Measurements from ENCODE around the gene TLR4.

Gene TLR4
- 0.26 to 0.44 reads per million in 2 donors for total RNA-seq

DNA sequence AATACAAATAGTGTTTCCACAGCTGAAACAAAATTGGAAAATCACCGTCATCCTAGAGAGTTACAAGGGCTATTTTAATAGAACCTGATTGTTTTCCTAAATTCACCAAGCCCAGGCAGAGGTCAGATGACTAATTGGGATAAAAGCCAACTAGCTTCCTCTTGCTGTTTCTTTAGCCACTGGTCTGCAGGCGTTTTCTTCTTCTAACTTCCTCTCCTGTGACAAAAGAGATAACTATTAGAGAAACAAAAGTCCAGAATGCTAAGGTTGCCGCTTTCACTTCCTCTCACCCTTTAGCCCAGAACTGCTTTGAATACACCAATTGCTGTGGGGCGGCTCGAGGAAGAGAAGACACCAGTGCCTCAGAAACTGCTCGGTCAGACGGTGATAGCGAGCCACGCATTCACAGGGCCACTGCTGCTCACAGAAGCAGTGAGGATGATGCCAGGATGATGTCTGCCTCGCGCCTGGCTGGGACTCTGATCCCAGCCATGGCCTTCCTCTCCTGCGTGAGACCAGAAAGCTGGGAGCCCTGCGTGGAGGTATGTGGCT lies at the start of gene TLR4:
TSS of gene TLR4 (plus strand) at position 380 of the 552 bp plus-strand sequence. CDS start at position 450, 70 bp downstream.
- DNase-seq, result no peak

DNA sequence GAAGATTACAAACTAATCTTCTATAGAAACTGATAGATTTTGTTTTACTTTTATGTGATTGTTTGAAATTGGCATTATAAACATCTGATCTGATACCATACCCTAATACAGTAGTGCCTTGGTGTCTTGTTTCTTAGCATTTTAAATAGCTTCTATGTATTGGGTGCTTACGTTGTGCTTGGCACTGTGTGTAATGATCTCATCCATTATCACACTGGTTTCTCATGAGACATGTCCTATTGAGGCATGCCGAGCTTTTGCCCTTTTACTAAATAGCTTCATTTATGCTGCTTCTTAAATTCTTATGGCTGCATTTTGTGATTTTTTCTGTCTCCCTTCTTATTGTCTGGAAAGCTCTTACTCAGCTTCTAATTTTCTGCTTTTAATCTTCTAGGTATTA lies 48.2 kb upstream of the TLR4 start:
- DNase-seq, result no peak

DNA sequence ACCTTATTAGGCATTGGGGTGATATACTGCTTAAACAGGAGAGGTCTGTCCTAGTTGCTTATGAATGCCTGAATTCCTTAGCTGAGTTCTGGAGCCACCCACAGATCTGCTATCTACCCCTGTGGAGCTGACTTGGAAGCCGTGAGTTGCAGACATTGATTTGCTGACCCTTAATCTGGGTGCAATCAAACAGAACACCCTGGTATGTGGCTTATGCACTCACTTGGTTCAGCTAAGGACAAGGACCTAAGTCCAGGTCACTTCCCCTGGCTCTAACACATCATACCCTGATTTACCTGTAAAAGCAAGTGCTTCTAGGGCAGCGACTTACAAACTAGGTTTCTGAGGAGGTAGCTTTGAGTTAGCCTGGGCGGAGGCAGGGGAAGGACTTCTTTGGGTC lies 41.6 kb upstream of the TLR4 start:
- no peak for DNase-seq

DNA sequence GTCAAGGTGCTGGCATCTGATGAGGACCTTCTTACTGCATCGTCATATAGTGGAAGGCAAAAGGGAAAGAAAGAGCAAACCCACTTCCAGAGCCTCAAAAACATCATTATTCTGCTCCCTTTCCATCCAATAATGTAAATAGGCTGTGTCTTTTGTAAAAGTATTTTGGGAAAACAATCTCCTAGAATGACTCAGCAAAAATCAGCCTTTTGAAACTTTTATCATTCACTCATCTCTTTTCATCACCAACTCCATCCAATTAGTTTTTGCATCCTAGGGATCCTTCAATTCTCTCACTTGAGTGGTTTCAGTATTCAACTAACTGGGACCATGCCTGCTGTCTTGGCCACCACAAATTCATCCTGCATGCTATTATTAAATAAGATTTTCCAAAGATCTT lies 39.8 kb upstream of the TLR4 start:
- DNase-seq, result no peak

DNA sequence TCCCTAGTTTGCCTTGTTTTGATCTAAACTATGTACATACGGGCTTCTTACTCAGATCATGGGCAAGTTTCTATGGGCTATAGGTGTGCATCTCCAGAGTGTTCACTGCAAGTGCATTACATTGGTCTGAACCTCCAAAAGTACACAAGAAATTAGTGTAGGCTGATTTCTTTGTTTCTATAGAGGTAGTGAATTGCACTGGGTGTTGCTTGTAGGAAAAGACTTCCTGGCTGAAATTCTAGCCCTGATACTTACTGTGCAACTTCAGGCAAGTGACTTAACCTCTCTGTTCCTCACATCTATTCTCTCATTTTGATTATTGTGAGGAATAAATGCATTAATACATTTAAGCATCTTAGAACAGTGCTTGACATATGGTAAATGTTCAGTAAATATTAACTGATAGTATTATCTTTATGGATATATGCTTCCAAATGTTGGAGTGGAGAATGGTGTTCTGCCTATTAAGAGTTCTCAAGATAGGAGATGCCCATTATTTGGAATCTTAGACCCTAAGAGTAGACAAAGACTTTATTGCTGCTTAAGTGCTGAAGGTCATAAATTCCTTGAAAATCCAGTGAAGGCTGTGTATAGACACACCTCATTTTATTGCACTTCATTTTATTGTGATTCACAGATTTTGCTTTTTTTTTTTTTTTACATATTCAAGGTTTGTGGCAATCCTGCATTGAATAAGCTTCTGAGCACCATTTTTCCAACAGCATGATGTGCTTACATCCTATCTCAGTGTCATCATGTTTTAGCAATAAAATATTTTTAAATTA lies 38.4 kb upstream of the TLR4 start:
- DNase-seq, result no peak

DNA sequence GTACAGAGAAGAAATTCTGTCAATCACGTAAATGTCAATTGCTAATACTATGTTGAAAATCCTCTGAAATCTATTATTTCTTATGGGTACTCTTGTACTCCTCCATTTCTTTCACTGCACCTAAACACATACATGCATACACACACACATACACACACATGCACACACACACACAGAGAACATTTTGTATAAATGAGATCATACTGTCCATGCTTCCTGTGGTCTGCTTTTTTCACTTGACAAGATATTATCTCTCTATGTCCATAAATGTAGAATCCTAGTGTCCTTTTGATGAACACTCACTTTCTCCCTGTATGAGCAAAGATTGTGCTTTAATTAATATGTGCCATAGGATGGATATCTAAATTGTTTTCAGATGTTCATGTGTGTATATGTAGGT lies 32.7 kb upstream of the TLR4 start:
- DNase-seq, result no peak

DNA sequence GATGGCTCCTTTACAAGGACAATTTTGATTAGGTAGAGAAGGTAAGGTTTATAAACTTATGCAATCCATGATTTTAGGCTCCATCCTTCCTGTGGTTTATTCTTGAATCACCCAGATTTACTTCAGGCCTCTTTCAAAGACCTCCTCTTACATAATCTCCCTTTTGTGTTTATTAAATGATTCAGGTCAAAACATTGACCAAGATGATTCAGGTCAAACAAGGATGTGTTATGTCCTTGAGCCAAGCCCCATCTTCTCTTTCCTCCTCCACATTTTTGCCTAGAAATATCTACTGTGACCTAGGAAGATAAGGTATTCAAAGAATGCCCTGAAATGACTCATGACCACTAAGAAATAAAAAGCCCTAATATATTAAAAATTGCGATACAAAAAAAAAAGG lies 31.8 kb upstream of the TLR4 start:
- DNase-seq, result no peak

DNA sequence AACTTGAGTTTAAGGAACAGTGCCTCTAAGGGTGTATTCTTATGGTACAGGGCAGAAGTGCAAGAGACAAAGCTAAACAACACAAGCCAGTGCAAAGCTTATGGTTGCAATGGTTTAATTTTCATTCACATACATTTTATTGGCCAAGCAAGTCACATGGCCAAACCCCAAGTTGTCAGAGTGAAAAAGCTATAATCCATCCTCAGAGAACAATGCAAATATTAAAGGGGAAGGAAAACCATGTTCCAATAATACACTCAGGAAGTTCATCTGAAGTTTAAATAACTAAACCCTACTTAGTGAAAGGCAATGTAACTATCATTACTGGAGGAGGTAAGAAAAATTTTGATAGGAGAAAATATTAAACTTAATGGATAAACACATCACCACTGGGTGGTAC lies 26.6 kb upstream of the TLR4 start:
- no peak for DNase-seq

DNA sequence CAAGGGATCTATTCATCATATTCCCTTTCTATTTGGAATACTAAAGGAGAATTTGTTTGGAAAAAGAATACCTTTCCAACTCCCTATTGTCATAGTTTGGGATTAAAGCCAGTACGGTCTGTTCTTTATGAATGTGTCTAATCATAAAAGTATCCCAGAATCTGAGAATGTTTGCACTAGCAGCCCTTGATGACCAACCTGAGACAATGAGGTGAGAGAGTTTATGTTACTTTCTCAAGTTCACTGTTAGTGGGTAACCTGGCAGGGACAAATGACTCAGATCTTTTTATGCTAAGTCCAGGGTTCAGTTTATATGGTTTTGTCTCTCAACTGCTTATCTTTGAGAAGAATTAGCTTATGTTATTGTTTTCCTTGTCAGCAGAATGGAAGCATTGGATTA lies 25.3 kb upstream of the TLR4 start:
- DNase-seq, result no peak

DNA sequence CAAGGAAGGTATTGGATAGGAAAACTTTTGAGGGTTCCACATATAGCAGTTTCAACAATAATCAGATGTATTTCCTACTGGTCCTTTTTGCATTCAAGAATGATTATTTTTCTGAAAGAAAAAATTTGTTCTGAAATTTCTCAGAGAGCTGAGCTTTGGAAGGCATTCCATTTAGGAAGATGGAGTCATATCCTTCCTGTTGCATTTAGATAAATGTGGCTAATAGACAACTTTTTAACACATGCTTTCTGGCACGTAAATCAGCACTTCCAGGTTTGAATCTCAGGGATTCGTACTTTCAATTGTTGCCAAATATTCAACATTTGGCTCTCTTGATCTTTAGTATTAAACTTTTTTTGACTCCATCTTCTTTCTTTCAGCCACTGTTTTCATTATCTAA lies 24.8 kb upstream of the TLR4 start:
- no peak for DNase-seq

DNA sequence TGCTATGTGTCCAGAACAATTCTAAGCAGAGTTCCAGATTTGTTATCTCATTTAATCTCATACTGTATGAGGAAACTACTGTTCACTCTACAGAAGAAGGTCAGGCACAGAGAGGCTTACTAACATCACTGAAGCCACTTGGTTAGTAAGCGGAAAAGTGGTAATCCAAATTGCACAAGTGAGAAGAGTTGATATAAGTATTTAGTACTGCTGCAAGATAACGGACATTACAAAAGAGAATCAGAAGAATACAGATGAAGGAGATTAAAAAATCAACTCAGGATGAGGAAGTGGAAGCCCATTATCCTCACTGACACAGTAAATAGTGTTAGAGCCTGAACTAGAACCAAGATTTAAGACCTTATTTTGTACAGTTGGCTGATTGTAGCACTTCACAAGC lies 22.3 kb upstream of the TLR4 start:
- no peak for DNase-seq

DNA sequence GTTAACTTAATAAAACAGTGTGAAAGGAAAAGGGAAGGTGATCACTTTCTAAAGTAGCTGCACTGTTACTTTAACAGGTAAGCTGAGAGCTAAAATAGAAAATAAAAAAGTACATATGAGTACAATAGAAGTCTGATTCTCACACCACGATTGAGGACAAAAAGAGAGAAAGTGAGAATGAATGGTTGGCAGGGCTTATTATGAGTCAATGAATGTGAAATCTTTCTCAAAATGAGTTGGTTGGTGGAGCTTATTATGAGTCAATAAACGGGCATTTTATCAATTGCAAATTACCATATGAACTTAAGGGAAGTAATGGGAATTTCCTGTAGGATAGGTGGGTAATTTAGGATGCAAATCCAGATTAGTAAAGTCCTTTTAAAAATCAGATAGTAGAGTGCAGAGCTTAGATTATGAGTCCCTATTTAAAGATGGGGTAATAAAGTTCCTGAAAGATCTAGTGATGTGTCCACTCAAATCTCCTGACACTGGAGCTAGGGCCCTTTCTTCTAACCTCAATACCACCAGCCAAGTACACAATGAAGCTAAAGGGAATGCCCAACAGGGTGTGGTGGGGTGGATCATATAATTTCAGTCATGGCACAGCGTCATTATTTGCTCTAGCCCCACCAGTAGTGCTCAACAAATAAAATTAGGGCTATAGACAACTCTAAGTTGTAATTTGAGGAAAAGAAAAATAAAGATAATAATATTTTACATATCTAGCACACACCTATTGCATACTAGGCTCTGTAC lies 21.1 kb upstream of the TLR4 start:
- no peak for DNase-seq

DNA sequence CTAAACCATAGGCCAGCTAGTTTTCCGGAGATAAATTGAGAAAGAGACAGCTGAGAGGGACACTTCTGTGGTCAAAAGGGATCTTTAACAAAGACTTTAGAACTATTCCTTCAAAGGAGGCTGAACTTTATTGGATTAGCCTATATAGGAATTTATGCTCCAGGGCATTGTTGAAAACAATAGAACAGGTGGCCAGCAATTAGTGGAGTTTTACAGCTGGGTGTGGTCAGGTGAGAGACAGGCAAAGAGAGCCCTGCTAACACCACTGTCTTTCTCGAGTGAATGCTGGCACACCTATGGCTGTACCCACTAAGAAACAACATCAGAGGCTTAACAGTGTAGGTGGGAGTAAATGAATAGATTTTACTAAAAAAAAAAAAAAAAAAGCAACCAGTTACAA lies 16.7 kb upstream of the TLR4 start:
- no peak for DNase-seq

DNA sequence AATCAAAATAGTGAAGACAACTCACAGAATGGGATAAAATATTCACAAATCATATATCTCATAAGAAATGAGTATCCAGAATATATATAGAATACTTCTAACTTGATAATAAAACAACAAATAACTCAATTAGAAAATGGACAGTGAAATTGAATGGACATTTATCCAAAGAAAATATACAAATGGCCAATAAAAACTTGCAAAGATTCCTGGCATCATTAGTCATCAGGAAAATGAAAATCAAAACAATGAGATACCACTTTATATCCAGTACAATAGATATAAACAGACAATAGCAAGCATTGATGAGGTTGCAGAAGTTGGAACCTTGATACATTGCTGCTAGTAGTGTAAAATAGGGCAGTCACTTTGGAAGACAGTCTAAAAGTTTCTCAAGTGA lies 12.8 kb upstream of the TLR4 start:
- DNase-seq, result no peak

DNA sequence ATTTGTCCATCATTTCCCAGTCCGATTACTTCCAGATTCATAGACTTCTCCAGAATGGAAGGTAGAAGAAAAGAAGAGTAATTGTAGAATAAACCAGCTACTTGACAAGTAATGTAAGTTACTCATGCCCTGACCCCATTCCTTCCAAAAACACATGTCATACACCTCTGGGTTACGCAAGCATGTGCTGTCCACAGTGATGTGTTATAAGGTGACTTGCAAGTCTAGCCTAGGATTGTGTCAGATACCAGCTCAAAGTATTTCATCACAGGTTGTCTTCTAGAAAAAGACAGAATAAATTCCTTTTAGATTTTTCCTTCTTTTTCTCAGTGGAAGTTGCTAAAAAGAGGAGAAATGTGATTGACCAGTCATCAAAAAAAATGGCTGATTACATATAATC lies 8.0 kb upstream of the TLR4 start:
- no peak for DNase-seq

DNA sequence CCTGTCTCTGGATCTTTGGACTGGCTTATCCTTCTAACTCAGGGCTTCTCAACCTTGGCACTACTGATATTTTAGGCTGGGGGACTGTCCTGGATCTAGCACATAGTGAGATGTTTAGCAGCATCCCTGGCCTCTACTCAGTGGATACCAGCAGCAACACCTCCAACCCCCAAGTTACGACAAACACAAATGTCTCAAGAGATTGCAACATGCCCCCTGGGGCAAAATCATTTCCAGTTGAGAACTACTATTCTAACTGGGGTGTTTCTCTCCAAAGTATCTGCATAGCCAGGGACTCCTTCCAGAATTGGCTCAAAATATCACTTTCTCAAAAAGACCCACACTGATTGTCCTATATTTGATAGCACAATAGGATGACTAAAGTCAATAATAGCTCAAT lies 7.2 kb upstream of the TLR4 start:
- no peak for DNase-seq

DNA sequence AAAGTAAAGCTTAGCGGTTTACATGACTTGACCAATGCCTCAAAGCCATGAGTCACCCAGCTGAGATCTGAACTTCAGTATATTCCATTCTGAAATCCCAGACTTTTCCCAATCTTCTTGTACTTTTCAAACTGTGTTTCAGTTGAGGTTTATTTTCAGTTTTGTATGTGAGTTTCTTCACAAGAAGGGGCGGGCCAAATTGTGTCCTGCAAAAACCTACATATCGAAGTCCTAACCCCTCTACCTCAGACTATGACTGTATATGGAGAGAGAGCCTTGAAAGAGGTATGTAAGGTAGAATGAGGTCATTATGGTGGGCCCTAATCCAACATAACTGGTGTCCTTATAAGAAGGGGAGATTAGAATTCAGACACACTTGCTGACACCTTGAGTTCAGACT lies 666 bp upstream of the TLR4 start:
- no peak for DNase-seq

DNA sequence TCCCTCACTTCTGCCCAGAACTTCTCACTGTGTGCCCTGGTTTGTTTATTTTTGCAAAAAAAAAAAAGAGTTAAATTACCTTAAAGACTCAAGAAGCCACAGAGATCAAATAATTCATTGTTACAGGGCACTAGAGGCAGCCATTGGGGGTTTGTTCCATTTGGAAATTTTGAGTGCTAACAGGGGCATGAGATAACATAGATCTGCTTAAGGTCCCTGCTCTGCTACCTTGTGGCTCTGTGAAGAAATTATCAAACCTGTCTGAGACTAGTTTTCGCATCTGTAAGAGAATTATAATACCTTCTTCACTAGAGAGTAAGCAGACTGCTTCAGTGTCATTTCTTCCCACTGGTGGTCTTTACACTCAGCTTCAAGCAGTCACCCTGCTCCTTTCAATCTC lies 394 bp downstream of the TLR4 start:
- no peak for DNase-seq

DNA sequence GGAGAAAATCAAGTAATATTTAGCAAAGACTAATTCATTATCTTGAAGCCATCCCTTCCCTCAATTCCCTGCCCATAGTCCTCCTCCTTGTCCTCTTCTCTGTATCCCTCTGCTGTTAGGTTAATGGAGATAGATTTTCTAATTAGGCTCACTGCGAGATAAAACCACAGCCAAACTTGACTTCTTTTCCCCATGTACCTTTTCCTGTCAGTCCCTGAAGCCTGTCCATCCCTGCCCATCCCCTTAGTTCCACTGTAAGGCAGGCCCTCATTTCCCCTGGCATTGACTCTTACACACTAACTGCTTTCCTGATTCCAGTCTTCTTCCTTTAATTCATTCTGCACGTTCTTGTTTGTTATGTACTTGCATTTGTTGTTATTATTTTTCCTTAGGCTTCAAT lies 1.2 kb downstream of the TLR4 start:
- DNase-seq, result no peak

DNA sequence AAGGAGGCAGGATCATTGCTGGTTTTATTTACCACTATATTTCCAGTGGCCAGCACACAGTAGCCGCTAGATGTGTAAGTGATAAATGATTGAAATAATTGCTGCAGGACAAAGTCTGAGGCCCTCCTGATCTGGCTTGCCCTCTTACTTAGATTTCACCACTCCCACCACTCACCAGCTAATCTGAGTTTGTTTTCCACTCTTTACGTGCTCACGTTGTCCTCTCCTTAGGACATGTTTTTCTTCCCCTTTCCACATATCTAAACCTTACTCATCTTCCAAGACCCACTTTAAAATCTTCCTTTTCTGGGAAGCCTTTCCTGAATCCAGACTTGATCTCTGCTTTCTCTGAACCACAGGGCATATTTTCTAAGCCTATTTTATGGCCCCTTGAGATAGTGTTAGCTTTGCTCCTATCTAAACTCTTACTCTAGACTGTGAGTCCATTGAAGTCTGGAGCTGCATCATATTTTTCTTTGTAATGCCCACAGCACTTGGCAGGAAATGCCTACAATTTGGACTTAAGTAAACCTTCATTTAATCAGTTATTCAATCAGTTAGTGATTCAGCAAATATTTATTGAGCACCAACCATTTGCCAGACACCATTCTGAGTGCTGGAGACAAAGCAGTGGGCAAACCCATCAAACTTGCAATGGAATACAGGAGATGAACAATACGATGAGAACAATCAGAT lies 2.4 kb downstream of the TLR4 start:
- no peak for DNase-seq

DNA sequence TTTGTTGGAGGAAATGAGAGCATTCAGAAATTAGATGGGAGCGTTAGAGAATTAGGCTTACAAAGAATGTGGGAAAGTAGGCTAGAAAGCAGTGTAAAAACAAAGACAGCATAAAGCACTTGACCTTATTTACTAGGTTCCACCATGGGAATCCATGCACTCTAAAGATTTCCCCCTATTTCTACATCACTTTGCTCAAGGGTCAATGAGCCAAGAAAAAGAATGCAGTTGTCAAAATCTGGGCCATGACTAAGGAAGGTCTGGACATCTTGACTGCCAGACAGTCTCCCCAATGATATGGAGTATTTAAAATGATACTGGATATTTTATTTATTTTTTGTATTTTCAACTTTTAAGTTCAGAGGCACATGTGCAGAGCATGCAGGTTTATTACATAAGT lies 3.4 kb downstream of the TLR4 start:
- no peak for DNase-seq

DNA sequence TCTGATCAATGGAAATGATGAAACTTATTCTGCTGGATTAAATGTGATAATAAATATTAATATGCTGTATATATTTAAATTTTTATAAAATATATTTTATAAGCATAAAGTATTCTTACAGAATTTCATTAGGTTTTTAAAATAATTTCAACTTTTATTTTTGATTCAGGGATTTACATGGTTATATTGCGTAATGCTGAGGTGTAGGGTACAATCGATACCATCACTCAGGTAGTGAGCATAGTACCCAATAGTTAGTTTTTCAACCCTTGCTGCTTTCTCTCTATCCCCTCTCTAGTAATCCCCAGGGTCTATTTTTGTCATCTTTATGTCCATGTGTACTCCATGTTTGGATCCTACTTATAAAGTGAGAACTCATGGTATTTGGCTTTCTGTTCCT lies 5.7 kb downstream of the TLR4 start:
- no peak for DNase-seq

DNA sequence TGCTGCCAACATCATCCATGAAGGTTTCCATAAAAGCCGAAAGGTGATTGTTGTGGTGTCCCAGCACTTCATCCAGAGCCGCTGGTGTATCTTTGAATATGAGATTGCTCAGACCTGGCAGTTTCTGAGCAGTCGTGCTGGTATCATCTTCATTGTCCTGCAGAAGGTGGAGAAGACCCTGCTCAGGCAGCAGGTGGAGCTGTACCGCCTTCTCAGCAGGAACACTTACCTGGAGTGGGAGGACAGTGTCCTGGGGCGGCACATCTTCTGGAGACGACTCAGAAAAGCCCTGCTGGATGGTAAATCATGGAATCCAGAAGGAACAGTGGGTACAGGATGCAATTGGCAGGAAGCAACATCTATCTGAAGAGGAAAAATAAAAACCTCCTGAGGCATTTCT lies 10.1 kb downstream of the TLR4 start:
- DNase-seq, result no peak
